ENCODE data around the gene CCDC82. TPM values are rescaled to one million over a fixed set of nuclear protein-coding genes. Genes with fewer than 3 reads are reported as not detected.

CCDC82 gene
- total RNA-seq, 1 donor from 2014 or later = 22.2 TPM

DNA sequence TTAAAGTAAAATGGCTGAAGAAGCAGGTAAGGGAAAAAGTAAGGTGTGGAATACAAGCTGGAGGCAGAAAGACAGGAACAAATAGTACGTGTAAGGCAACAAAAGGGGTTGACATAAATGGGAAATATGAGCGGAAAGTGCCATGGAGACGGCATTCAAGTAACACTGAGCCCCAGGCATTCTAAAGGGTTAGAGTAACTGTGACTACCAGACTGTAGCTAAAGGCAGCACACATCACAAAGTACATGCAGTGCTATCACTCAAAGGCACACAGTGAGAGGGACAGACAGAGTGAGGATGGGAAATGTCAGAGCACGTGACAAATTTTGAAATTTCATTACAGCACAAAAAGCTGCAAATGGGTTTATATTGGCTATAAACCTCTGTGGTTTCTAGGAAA lies 32.9 kb downstream of the CCDC82 start:
- no peak overlapping the region for H3K27ac Mint-ChIP-seq (ENCODE audit: unreplicated experiment)
- no peaks in the 10 kb centered on the region for H3K4me1 Mint-ChIP-seq (ENCODE audit: unreplicated experiment)
- H3K36me3 Mint-ChIP-seq (ENCODE audit: unreplicated experiment) = peaks cover 47% of the 10 kb centered on the region
- DNase-seq (ENCODE audit: extremely low spot score, unreplicated experiment) = no peak
- no peaks in the 10 kb centered on the region for H3K27me3 Mint-ChIP-seq (ENCODE audit: unreplicated experiment)
- TF ChIP-seq, protein P1, sequence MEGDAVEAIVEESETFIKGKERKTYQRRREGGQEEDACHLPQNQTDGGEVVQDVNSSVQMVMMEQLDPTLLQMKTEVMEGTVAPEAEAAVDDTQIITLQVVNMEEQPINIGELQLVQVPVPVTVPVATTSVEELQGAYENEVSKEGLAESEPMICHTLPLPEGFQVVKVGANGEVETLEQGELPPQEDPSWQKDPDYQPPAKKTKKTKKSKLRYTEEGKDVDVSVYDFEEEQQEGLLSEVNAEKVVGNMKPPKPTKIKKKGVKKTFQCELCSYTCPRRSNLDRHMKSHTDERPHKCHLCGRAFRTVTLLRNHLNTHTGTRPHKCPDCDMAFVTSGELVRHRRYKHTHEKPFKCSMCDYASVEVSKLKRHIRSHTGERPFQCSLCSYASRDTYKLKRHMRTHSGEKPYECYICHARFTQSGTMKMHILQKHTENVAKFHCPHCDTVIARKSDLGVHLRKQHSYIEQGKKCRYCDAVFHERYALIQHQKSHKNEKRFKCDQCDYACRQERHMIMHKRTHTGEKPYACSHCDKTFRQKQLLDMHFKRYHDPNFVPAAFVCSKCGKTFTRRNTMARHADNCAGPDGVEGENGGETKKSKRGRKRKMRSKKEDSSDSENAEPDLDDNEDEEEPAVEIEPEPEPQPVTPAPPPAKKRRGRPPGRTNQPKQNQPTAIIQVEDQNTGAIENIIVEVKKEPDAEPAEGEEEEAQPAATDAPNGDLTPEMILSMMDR (IDR thresholded peaks at IDR 0.05) = no peak
- H3K4me3 Mint-ChIP-seq (ENCODE audit: unreplicated experiment) = no peak overlapping the region
- H3K9me3 Mint-ChIP-seq (ENCODE audit: unreplicated experiment) = no peaks in the 10 kb centered on the region

DNA sequence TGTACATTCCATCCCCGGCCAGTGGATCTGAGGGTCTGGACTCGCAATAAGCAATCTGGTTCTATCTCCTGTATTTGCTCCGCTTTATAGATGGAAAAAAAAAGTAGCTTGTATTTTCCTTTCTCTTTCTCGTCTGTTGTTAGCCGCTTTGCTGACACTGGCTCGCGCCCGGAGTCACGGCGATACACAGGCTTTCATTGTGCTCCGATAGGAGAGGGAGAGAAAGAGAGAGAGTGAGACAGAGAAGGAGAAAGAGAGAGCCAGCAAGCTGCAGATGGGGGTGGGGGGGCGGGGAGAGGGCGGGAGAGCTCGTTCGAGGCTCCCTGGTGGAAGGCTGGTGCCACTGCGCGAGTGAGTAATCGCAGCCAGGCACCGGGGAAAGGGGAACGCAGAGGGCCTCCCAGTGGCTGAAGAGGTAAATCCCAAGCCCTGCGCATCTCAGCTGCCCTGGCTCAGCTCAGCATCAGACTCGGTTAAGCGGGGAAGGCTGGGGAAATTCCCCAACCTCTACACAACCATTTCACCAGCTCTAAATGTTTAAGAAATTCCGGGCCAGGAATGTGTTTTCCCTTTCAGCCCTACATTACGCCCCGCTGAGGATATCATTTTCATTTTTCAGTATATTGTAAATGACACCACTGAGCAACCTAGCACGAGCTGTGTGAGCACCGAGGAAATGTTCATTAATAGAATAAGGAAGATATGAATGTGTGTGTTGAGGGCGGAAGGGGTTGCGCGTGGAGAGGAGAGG lies 46.6 kb downstream of the CCDC82 start, which contains the start of gene MAML2:
Gene MAML2, minus strand, starts transcription at position 235 of the 751 bp plus-strand sequence. CDS start 1,300 bp downstream, outside the sequence.
- H3K9me3 Mint-ChIP-seq (ENCODE audit: unreplicated experiment) = peaks cover under 1% of the 10 kb centered on the region
- peak within 1 kb of the TSS; percentile 98 for H3K4me3 Mint-ChIP-seq (ENCODE audit: unreplicated experiment)
- no peaks in the 10 kb centered on the region for H3K27me3 Mint-ChIP-seq (ENCODE audit: unreplicated experiment)
- peak; percentile 97 for DNase-seq (ENCODE audit: extremely low spot score, unreplicated experiment)
- peak within 1 kb of the TSS; percentile 97 for H3K27ac Mint-ChIP-seq (ENCODE audit: unreplicated experiment)
- H3K36me3 Mint-ChIP-seq (ENCODE audit: unreplicated experiment) = peaks cover under 1% of the 10 kb centered on the region
- TF ChIP-seq, protein P1 (IDR thresholded peaks at IDR 0.05) = peak; percentile 99
- peaks cover 37% of the 10 kb centered on the region for H3K4me1 Mint-ChIP-seq (ENCODE audit: unreplicated experiment)

DNA sequence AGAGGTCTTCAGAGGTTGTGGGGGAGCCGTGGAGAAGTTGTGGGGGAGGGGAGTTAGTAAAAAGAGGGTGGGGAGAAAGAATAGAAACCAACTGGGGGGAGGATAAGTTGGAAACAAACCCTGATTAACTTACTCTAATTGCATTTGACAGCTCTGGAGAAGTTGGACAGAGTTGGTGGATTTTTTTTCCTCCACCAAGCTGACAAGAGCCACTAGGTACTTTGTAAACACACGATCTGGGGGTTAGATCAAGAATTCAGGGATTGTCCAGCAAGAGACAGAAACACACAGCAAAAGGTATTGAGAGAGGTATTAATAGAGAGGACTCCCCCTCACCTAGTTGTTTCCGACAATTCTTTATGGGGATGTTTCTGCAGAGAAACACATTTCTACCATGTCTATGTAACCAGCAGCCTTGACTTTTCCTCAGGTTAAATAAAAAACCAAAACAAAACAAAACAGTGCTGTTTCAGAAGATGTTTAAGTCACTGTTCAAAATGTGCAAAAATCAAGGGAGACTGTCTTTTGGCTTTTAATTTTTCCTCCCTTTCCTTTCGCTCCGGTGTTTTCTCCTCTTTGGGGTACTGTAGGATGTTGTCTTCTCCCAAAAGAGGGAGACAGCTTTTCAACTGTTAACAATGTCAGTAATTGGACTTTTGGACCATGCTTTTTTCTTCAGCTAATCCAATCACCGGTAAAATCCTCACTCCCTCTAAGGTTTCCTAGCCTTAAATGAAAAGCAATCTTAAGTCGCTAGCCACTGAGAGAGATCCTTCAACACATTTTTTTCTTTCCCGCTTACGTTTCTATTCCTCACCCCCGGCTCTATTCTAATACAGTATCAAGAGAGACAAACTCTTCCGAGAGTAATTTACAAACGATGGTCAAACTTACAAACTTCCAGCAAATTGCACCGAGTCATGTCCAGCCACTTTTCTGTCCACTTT lies 47.4 kb downstream of the CCDC82 start:
- peak overlapping the region; percentile 97 for H3K27ac Mint-ChIP-seq (ENCODE audit: unreplicated experiment)
- H3K4me1 Mint-ChIP-seq (ENCODE audit: unreplicated experiment) = peaks cover 45% of the 10 kb centered on the region
- H3K36me3 Mint-ChIP-seq (ENCODE audit: unreplicated experiment) = peaks cover 3% of the 10 kb centered on the region
- H3K4me3 Mint-ChIP-seq (ENCODE audit: unreplicated experiment) = peak overlapping the region; percentile 98
- no peaks in the 10 kb centered on the region for H3K9me3 Mint-ChIP-seq (ENCODE audit: unreplicated experiment)
- TF ChIP-seq, protein P1 (IDR thresholded peaks at IDR 0.05) = no peak
- no peak for DNase-seq (ENCODE audit: extremely low spot score, unreplicated experiment)
- H3K27me3 Mint-ChIP-seq (ENCODE audit: unreplicated experiment) = no peaks in the 10 kb centered on the region

DNA sequence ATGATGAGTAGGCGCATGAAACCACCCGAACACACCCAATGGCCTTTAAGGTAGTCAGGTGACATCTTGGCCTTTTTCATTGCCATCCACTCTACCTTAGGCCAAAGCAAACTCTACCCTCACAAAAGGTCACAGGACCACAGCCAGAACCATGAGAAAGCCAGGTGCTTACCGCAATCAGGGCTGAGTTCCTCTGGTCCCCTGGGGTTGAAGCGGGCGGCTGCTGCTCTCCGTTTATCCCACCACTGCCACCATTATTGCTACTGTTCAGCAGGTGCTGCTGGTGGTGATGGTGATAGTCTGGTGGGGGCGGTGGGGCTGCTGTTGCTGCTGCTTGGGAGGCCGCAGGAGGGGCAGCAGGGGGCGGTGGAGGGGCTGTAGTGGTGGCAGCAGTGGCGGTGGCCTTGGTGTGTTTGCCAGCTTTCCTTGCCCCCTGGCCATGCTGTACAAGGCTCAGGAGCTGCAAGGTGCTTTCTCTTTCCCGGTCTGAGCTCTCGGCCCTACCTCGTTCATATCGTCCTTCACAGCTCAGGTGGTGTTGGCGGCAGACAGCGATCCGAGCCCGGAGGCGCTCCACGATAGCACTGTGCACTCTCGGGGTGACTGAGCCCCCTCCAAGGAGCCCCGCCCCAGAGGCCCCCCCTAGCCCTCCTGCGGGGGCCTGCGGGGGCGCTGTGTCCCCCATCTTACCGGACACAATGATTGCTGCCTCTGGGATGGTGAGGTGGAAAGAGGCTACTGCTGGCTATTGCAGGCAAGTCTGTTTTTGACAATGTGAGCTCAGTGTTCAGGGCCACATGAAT lies 48.3 kb downstream of the CCDC82 start:
- H3K36me3 Mint-ChIP-seq (ENCODE audit: unreplicated experiment) = peaks cover 3% of the 10 kb centered on the region
- peaks cover 52% of the 10 kb centered on the region for H3K4me1 Mint-ChIP-seq (ENCODE audit: unreplicated experiment)
- no peaks in the 10 kb centered on the region for H3K9me3 Mint-ChIP-seq (ENCODE audit: unreplicated experiment)

More for the DNA sequence above, 48.3 kb downstream of the CCDC82 start:
- TF ChIP-seq, protein P1 (IDR thresholded peaks at IDR 0.05) = peak; percentile 58
- Mint-ChIP-seq H3K27ac (ENCODE audit: unreplicated experiment) (peak overlapping the region; percentile 97), H3K4me3 (ENCODE audit: unreplicated experiment) (peak overlapping the region; percentile 98), H3K27me3 (ENCODE audit: unreplicated experiment) (no peaks in the 10 kb centered on the region)
- DNase-seq (ENCODE audit: extremely low spot score, unreplicated experiment) = no peak

All from osteocyte (in vitro differentiated cells).